Ureter (tissue), 1 donor: Measurements from ENCODE around the gene PIGQ. TPM values are rescaled to one million over a fixed set of nuclear protein-coding genes. Genes with fewer than 3 reads are reported as not detected.

Source experiments
- DNase-seq: peaks from one replicate; pipeline ENCODE4 v3.0.0-alpha.2; 2020; ENCODE audit warnings: low spot score
- total RNA-seq: library from RNA; stranded (reverse); gene quantifications from one replicate; pipeline ENCODE4 v1.2.4, GENCODE V29; 2023
- donor health status: DM: yes; HTN: yes; CAD: no.

The PIGQ gene
- total RNA-seq, 1 donor from 2014 or later, result 65.7 TPM

DNA sequence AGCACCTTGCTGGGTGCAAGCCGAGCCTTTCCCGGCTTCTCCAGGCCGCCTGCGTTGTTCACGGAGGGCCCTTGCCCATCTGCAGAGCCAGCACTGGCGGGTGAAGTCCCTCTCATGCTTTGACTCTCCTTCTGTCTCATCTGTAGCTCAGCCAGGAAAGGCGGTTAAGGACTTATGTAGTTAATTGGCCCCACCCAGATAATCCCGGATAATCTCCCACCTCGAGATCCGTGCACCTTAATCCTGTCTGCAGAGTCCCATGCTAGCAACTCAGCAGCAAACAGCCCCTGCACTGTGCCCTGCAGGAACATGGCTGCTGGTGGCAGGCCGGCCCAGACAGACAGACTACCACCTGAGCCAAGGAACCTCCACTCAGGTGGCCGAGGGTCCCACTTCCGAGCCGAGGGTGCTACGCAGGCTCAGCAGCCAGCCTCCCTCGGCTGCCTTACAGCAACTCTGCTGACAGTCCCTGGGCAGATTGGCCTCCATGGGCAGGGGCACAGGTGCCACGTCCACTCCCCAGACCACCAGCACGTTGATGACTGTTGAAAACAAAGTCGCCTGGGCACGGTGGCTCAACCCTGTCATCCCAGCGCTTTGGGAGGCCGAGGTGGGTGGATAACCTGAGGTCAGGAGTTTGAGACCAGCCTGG lies 37.0 kb downstream of the PIGQ start:
- no peak for DNase-seq

DNA sequence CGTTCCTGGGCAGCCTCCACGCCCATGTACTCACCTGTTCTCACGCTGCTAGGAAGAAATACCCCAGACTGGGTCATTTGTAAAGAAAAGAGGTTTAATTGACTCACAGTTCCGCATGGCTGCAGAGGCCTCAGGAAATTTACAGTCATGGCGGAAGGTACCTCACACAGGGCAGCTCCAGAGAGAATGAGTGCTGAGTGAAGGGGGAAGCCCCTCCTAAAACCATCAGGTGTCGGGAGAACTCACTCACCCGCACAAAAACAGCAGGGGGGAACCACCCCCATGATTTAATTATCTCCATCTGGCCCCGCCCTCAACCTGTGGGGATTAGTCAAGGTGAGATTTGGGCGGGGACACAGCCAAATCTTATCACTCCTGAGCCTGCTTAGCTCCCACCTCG lies 38.3 kb downstream of the PIGQ start:
- no peak for DNase-seq

DNA sequence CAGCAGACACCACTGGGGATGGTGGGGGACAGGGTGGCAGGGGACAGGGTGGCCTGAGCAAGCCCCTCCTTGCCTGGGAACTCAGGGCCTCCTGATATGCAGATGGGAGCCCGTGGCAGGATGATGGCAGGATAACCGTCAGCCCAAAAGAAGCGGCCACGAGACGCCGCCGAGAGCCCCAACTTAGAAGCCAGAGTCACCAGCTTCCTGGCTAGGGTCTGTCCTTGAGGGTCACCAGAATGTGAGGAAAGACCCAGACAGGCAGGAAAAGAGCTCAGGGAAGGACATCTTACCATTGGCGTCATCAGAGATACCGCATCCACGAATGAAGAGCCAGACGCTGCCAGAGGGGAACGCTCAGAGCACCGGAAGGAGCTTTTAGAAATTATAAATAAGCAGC lies 39.5 kb downstream of the PIGQ start:
- no peak for DNase-seq

DNA sequence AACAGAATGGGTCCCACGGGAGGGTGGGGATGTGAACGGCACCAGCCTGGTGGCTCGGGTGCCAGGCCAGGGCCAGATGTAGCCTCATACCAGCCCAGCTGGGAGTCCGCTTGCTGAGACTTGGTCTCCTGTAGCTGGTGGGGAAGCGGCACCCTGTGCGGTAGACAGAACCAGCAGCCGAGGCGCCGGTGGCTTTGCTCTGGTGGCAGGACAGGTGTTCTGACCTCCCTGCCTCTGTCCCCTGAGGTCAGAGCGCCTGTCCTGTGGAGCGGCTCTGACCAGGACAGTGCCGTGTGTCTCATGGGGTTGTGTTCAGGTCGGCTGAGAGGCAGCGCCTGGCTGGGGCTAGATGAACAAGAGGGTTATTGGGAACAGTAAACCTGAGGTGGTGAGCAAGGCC lies 40.2 kb downstream of the PIGQ start:
- DNase-seq, result no peak

DNA sequence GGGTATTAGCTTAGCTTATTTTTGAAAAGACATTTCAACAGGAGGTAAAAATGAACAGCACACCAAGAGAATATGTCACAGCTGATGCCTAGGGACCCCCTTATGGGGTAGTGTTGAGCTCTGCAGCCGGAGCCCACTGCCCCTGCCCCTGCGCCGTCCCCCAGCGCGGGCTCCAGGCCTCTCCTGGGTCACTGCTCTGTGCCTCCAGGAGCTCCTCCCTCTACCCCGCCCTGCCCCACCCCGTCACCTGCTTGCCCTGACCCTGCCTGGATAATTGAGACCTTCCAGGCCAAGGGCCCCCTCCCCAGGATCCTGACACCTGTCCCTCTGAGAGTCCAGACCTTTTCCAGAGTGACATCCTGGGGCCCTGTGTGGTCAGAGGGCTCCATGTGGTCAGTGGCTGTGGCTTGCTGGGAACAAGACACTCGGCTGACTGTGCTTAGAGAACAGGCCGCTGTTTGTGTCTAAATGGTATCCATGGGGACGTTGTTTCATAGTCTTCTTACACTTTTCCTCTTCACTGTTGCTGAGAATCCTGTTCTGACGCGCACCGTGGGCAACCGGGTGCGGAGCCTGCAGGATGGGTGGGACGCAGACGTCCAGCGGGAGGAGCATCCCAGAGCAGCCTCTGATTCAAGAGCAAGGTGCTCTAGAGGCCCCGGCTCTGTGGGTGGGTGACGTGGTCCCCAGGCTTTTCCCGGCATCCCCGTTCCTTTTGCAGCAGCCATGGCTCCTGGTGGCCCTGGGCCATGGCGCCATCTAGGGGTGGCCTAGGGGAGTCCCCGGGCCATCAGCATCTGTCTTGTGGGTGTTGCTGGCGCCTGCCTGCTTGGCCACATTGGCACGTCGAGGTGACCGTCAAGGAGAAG lies 41.0 kb downstream of the PIGQ start:
- no peak for DNase-seq

DNA sequence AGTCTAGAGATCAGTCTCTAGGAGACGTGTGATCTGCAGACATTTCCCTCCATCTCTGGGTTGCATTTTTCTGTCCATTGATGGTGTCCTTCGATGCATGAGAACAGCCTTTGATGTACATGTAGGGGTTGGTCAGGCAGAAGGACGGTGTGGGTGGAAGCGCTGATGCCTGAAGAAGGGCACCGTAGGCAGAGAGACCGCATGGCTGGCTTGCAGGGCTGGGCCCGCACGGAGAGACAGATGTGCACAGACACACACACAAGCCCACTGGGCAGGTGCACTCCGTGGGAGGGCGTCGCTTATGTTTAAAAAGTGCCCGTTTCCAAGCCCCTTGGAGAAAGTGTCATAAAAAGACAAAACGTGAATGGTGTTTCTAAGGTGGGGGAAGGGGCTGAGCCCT lies 45.4 kb downstream of the PIGQ start:
- DNase-seq, result no peak

DNA sequence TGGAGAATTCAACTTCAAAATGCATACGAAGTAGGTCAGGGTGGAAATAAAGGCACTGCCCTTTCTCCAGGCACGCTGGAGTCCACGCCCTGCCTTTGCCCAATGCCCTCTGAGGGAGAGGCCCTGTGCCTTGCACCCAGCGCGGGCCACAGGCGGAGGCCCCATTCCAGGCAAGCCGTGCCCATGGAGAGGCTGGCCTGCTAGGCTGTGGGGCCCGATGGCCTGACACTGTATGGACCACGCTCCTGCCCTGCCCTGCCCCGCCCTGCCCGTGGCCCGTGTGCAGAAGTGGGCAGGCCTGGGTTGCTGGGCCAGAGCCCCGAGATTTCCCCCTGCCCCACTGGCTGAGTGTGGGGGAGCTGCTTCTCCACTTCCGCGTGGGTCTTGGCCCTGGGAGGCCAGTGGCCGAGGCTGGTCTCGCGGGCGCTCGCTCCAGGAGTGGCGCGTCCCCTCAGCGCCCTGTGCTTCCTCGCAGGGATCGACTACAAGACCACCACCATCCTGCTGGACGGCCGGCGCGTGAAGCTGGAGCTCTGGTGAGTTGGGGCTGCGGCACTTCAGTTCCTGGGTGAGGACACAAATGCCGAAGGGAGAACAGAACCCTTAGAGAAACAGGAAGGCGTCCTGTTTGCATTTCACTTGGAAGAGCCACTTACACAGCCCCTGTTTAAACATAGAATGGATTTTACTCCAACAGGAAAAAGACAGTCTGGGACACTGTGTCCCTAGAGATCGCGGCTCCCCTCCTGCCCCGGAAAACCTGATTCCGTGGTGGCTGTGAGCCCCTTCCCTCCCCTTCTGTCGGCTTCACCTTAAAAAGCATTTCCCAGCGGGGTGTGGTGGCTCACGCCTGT lies 47.2 kb downstream of the PIGQ start:
- no peak for DNase-seq

DNA sequence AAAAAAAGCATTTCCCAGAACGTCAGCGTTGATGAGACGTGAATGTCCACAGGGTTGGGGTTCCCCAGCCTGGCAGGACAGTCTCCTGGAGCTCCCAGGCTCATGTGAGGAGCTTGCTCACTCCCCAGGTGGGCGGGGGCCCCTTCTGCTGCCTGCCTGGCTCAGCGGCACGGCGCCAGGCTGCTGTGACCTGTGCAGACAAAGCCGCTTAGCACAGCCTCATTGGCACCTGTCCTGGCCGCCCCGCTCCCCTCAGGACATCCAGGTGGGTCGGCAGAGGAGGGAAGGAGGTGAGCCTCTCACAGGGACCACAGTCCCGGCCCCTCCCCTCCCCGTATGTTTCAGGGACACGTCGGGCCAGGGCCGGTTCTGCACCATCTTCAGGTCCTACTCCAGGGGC lies 48.1 kb downstream of the PIGQ start:
- no peak for DNase-seq

DNA sequence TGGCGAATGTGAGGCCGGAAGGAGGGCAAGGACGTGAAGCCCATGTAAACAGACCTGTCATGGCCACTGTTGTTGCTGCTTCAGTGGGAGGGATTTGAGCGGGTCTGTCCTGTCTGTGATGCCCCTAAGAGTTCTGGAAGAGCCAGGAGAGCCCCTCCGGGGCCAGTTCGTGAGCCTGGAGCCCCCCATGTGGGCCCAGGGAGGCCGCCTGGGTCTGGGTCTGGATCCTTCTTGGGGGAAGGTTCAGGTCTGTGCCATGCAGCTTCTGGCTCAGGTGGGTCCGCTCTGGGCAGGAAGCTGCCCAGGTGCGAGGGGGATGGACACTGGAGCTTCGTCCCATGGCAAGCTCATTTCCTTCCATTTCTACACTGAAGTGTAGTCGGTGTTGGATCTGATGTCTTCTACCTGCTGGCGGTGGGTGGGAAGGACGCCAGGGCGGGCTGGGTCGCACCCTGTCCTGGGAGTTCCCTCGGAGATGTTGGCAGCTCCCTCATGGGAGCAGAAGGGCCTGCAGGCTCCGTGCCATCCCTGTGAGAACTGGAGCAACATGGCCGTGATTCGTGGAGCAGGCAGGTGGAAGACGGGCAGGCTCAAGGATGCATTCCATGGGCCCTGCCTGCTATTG lies 49.8 kb downstream of the PIGQ start:
- DNase-seq, result no peak

DNA sequence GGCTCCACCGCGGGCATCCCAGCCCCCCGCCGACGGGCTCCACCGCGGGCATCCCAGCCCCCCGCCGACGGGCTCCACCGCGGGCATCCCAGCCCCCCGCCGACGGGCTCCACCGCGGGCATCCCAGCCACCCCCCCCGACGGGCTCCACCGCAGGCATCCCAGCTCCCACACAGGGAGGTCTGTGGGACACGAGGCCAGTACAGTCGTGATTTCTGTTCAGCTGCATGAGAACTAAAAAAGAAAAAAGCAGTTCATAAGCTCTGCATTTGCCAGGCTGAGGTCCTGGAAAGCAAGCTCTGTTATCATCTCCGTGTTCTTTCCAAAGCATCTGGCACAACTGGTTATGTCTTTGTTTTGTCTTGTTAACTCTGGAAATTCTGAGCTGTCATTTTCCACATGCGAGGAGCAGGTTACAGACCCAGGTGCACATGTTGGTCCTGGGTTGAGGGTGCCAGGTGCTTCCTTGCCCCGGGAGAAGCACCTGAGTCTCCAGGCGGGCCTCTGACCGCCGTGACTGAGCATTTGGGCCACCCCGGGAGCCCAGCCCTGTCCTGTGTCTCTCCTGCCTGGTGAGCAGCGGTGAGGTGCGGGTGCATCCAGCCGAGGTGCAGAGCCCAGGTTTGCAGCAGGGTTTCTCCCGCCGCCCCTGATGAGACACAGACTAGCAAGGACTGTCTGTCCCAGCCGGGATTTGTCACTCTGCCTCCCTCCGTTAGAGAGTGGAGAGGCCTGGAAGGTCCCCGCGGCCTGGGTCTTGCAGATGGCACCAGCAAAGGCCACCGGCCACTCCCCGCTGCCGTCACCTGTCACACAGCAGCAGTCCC lies 51.1 kb downstream of the PIGQ start:
- no peak for DNase-seq

DNA sequence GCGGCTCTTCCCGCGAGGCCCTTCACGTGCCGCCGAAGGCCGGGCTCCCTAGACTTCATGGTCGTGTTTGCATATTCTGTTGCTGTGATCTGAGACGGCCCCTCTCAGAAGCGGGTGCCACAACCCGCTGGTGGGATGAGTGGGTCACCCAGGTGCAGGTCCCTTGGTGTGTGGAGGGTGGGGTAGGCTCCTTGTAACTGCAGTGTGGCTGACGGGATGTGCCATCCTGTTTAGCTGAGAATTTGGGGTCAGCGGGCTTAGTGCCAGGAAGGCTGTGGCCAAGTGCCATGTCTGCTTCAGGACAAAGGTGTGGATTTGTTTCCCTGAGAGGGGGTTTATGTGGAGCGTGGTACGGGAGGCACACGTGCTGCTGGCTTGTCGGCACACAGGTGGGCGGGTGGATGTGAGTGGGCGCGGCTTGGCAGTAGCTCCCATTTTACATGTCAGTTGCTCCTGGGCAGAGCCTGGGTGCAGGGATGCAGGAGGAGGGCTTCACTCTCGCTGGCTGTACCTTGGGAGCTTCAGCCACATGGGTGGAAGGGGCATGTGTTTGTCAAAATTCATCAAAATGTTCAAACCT lies 51.8 kb downstream of the PIGQ start:
- DNase-seq, result no peak

DNA sequence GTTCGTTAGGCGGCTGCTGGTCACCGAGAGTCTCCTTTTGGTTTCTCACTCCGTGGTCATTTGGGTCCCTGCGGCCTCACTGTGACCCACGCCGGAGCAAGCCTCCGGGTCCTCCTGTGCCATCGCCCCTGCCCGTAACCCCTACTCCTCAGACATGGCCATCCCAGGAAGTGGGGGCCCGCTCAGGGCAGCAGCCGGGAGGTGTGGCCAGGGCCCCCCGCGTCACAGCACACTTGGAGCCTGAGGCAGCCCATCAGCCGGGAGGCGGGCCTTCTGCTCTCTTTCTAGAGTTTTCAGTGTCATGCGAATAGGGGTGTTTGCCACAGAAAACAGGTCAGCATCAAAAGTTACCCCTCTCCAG lies 53.1 kb downstream of the PIGQ start:
- no peak for DNase-seq

DNA sequence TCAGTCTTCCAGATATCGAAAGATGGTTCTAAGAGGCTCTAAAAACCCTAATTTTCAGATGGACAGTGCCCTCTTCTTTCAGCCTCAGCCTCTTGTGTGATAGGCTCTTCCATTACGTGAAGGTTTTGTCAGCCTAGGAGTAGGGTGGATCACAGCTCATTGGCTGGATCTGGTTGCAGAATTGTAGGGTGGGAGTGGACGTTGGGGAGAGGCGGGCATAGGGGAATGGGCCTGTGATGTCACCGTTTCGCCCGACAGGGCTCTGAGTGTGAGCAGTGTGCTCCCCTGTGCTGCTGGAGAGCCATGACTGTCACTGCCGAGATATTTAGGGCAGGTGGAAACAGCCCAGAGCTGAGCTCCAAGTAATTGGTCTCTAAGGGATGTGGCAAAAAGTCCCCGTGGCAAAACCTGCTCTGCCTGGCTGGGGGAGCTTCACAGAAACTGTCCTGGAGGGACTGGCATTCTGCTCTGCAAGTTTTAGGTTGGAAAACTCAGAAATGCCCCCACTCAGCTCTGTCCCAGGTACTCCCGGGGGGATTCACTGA lies 54.8 kb downstream of the PIGQ start:
- no peak for DNase-seq

DNA sequence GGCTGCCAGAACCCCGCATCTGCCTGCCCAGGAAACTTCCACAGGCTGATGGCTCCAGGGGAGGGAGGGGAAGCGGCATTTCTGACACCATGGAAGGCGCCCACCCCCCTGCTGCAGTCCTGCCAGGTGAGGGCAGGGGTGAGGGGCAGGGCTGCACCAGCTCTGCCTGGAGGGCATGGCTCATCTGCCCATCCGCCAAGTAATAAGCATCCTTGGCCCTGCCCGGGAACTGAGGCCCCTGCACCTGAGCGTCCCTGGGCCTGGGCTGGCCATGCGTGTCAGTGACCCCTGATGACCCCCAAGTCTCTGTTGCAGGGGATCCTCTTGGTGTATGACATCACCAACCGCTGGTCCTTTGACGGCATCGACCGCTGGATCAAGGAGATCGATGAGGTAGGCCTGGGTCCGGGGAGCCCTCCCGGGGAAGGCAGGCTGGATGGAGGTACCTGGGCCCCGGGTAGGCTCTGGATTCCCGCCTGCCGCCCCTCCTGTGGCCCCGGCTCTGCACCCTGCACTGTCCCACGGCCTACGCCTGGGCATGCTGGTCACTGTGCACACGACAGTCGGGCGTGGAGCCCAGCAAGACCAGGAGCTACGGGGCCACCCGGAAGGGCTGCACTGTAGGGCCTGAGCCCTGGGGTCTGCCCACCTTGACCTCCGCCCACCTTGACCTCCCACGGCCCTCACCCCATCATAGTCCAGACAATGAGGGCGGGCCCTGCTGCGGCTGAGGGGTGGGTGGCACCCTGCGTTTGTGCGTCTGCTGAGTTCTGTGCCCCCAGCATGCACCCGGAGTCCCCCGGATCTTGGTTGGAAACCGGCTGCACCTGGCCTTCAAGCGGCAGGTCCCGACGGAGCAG lies 55.6 kb downstream of the PIGQ start:
- no peak for DNase-seq

DNA sequence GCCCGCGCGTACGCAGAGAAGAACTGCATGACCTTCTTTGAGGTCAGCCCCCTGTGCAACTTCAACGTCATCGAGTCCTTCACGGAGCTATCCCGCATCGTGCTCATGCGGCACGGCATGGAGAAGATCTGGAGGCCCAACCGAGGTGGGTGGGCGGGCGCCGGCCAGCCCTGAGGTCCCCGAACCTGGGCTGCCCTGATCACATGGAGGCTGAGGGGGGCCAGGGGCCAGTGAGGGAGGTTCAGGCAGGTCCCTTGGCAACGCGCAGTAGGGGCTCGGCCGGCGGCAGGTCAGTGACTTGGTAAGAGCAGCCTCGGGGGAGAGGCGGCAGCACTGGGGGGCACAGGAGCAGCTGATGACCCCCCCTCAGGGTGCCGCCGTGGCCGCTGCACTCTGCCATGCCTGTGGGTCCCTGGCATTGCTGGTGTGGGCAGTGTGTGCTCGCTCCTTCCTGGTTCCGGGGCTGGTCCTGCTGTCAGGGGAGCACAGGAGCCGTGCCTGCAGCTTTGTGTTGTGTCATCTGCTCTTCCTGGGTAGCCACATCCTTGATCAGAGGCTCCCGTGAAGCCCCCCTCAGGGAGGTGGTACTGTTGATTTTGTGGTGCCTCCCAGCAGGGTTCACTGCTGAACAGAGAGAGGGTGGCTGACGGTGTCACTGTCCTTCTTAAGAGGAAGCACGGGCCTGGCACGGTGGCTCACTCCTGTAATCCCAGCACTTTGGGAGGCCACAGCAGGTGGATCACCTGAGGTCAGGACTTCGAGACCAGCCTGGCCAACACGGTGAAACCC lies 56.4 kb downstream of the PIGQ start:
- DNase-seq, result no peak

DNA sequence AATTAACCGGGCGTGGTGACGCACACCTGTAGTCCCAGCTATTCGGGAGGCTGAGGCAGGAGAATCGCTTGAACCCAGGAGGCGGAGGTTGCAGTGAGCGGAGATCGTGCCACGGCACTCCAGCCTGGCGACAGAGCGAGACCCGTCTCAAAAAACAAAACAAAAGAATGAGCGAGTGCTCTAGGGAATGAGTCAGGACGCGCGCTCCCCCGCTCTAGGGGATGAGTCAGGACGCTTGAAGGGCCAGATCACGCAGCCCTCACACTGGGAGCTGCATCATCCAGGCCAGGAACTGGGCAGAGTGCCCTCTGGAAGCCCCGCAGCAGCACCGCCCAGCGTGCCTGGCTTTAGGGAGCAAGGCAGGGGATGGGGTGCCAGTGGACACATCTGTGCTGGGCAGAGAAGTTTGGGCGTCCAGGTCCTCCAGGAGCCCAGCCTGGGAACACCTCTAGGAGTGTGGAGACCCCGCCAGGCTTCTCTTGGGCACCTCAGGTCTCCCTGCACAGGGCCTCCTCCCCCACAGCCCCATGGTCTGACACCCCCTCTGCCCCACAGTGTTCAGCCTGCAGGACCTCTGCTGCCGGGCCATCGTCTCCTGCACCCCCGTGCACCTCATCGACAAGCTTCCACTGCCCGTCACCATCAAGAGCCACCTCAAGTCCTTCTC lies 57.2 kb downstream of the PIGQ start:
- no peak for DNase-seq

DNA sequence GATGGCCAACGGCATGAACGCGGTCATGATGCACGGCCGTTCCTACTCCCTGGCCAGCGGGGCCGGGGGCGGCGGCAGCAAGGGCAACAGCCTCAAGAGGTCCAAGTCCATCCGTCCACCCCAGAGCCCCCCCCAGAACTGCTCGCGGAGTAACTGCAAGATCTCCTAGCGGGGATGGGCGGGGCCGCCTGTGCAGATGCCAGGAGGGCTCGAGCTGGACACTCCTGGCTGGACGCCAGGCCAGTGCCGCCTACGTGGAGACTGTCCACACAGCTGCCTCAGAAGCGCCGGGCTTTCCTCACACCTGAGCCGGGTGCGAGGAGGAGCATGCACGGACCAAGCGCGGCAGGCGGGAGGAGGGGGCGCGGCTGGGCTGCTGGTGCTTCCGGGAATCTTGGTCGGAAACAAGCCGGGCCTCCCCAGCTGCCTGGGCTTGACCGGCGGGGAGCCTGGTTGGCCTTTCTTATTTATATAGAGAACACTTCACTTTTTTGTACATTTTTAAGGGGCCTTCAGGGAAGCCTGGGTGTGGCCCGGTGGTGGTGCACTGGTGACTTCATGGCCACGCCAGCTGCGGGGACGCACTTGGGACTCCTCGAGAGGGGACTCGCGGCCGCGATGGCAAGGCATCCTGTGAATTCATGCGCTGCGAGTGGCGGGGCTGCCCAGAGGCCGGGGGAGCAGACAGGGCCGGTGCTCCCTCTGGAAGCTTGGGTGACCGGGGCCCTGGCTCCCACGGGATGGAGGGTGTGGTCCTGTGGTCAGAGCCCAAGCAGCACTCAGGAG lies 57.9 kb downstream of the PIGQ start:
- DNase-seq, result no peak
